ENCODE measurements around the gene CCDC30. TPM values are rescaled to one million over a fixed set of nuclear protein-coding genes. Genes with fewer than 3 reads are reported as not detected.
"Not testable (repeated sequence)": the region's sequence is repeated elsewhere in the genome, so short reads cannot be mapped to it uniquely, and the experiment has no call there.

The CCDC30 gene
- total RNA-seq, 1 donor from 2014 or later, result 9.3 TPM

DNA sequence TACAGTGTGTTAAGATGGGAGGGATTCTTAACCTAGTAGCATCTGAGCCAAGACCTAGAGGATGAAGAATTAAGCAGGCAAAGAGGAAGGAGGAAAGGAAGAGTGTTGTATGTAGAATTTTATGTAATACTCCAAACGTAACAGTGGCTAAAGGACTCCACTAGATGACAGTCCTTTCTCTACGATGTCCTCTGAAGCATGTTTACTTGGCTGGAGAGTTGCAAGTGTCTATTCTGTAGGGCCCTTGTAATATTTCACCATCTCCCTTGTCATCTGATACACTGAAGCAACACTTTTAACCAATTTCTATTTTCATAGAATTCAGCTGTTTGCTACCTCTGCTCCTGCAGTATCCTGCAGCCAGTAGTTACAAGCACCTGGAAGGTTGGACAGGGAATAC, 217.0 kb downstream of the CCDC30 start:
- Mint-ChIP-seq H3K4me3 (peak overlapping the region; percentile 96), H3K27ac (no peak overlapping the region), H3K36me3 (peaks cover 17% of the 10 kb centered on the region), H3K27me3 (no peaks in the 10 kb centered on the region), H3K4me1 (ENCODE audit: unreplicated experiment) (peaks cover 29% of the 10 kb centered on the region), H3K9me3 (no peaks in the 10 kb centered on the region)
- no peak for TF ChIP-seq CTCF (conservative IDR thresholded peaks at IDR 0.05)
- DNase-seq (ENCODE audit: extremely low spot score, unreplicated experiment), result no peak

- TF ChIP-seq CTCF (conservative IDR thresholded peaks at IDR 0.05), result no peak
- no peak for DNase-seq (ENCODE audit: extremely low spot score, unreplicated experiment)
- Mint-ChIP-seq H3K27ac (peak overlapping the region; percentile 99), H3K36me3 (peaks cover 21% of the 10 kb centered on the region), H3K27me3 (no peaks in the 10 kb centered on the region), H3K4me1 (ENCODE audit: unreplicated experiment) (peaks cover 38% of the 10 kb centered on the region), H3K4me3 (peak overlapping the region; percentile 96), H3K9me3 (no peaks in the 10 kb centered on the region)
Observed at GRCh38 chr1:42680921-42681683, 218.0 kb downstream of the CCDC30 start.

DNA sequence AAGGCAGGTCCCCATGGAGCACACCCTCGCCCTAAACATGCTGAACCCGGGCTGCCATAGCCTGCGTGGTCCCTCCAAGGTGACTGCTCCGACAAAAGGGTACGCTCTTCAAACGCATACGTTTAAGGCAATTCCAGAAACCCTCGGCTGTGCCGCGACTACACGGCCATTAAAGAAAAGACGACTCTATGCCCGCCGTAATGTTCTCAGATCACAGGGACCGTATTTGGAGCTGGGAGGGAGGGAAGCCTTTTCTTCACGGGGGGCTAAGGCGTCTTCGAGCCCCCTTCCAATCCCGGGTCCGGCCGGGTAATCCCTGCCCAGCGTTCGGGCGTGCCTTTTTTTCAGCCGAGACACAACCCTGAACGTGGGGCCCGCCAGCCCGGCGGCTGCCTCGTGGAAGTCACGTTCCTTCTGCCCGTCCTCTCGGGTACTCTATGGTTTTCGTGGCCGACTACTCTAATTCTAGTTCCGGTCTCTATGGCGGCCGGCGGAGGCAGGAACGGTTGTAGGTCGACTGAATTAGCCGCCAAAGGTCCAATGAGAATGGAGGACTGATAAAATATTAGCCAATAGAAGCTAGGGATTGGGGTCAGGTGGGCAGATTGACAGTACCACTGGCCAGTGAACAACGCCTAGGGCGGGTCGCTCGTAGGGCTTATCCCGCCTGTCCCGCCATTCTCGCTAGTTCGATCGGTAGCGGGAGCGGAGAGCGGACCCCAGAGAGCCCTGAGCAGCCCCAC, 218.8 kb downstream of the CCDC30 start, which contains the start of gene YBX1:
YBX1 (plus strand) TSS at position 678 of the 743 bp plus-strand sequence. CDS start 148 bp downstream, outside the sequence.
- Mint-ChIP-seq H3K4me1 (ENCODE audit: unreplicated experiment) (peaks cover 42% of the 10 kb centered on the region), H3K36me3 (peaks cover 21% of the 10 kb centered on the region), H3K9me3 (no peaks in the 10 kb centered on the region), H3K27ac (peak within 1 kb of the TSS; percentile 99), H3K27me3 (no peaks in the 10 kb centered on the region), H3K4me3 (peak within 1 kb of the TSS; percentile 96)
- TF ChIP-seq CTCF (conservative IDR thresholded peaks at IDR 0.05), result no peak
- peak; percentile 96 for DNase-seq (ENCODE audit: extremely low spot score, unreplicated experiment)

DNA sequence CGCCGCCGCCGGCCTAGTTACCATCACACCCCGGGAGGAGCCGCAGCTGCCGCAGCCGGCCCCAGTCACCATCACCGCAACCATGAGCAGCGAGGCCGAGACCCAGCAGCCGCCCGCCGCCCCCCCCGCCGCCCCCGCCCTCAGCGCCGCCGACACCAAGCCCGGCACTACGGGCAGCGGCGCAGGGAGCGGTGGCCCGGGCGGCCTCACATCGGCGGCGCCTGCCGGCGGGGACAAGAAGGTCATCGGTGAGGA, 219.3 kb downstream of the CCDC30 start:
- Mint-ChIP-seq H3K27ac (peak overlapping the region; percentile 99), H3K36me3 (peaks cover 21% of the 10 kb centered on the region), H3K4me3 (peak overlapping the region; percentile 96), H3K4me1 (ENCODE audit: unreplicated experiment) (peaks cover 44% of the 10 kb centered on the region)
- not testable (repeated sequence) for H3K9me3 Mint-ChIP-seq; DNase-seq (ENCODE audit: extremely low spot score, unreplicated experiment); H3K27me3 Mint-ChIP-seq

DNA sequence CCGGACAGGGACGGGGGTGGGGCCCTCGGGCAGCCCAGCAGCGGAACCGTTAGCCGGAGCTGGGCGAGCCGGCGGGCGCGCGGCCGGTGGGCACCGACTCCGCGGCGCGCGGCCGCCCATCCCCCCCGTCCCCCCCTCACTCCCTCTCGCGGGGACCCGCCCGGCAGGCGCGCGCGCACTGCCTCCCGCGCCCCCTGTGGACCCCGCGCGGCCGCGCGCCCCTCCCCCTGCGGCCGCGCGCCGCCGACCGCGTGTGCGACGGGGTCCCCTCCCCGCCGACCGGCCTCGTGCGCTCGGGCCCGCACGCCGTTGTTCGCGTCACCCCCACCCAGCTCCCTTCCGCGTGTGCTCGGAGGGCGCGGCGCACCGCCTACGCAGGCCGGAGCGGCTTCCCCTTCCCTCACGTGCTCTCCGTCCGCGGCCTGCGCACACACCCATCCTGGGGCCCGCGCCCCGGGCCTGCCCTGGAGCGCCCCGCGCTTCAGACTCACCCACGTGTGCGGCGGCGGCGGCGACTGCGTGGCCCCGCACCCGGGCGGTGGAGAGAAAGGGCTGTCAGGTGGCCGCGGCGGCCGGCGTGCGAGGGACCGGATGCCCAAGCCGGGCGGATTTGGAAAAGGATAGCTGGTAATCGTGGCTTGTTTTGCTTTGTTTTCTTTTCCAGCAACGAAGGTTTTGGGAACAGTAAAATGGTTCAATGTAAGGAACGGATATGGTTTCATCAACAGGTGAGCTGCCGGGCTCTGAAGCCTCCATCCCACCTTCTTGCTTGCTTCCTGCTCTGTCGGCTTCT, 219.8 kb downstream of the CCDC30 start:
- H3K9me3 Mint-ChIP-seq, result no peaks in the 10 kb centered on the region
- peak overlapping the region; percentile 96 for H3K4me3 Mint-ChIP-seq
- peaks cover 49% of the 10 kb centered on the region for H3K4me1 Mint-ChIP-seq (ENCODE audit: unreplicated experiment)
- TF ChIP-seq CTCF (conservative IDR thresholded peaks at IDR 0.05), result no peak
- peaks cover 26% of the 10 kb centered on the region for H3K36me3 Mint-ChIP-seq
- H3K27me3 Mint-ChIP-seq, result no peaks in the 10 kb centered on the region
- DNase-seq (ENCODE audit: extremely low spot score, unreplicated experiment), result peak; percentile 74
- H3K27ac Mint-ChIP-seq, result peak overlapping the region; percentile 90

Data from type B pancreatic cell (in vitro differentiated cells).